ENCODE measurements around the gene TSPAN2. TPM values are rescaled to one million over a fixed set of nuclear protein-coding genes. Genes with fewer than 3 reads are reported as not detected.

TSPAN2 gene
- 0.18 and 2.5 TPM in 2 replicates for total RNA-seq (ENCODE audit: low replicate concordance)

- peak; percentile 23 for TF ChIP-seq CTCF (IDR thresholded peaks at IDR 0.05; ENCODE audit: insufficient read depth, low read length)
- no peak for DNase-seq (ENCODE audit: low read depth)
- H3K4me3 ChIP-seq (ENCODE audit: low read depth, low read length): peak within 1 kb of the TSS; percentile 50
These were observed at the start of gene TSPAN2 for GRCh38 chr1:115089420-115090185. TSPAN2 (minus strand) TSS chr1:115089503; CDS start chr1:115089432, 71 bp downstream.

GRCh38 chr1:115138973-115139372, 49.7 kb upstream of the TSPAN2 start:
- TF ChIP-seq CTCF (IDR thresholded peaks at IDR 0.05; ENCODE audit: insufficient read depth, low read length): peak; percentile 93
- DNase-seq (ENCODE audit: low read depth): peak; percentile 97
- no peak overlapping the region for H3K4me3 ChIP-seq (ENCODE audit: low read depth, low read length)

GRCh38 chr1:115138271-115138670, 49.0 kb upstream of the TSPAN2 start:
- no peak for DNase-seq (ENCODE audit: low read depth)
- no peak overlapping the region for H3K4me3 ChIP-seq (ENCODE audit: low read depth, low read length)
- no peak for TF ChIP-seq CTCF (IDR thresholded peaks at IDR 0.05; ENCODE audit: insufficient read depth, low read length)

GRCh38 chr1:115137191-115137590, 47.9 kb upstream of the TSPAN2 start:
- no peak for TF ChIP-seq CTCF (IDR thresholded peaks at IDR 0.05; ENCODE audit: insufficient read depth, low read length)
- no peak overlapping the region for H3K4me3 ChIP-seq (ENCODE audit: low read depth, low read length)
- no peak for DNase-seq (ENCODE audit: low read depth)

- TF ChIP-seq CTCF (IDR thresholded peaks at IDR 0.05; ENCODE audit: insufficient read depth, low read length): no peak
- DNase-seq (ENCODE audit: low read depth): no peak
- H3K4me3 ChIP-seq (ENCODE audit: low read depth, low read length): no peak overlapping the region
These were observed 47.4 kb upstream of the TSPAN2 start for GRCh38 chr1:115136706-115137105.

GRCh38 chr1:115136106-115136505, 46.8 kb upstream of the TSPAN2 start:
- no peak for TF ChIP-seq CTCF (IDR thresholded peaks at IDR 0.05; ENCODE audit: insufficient read depth, low read length)
- H3K4me3 ChIP-seq (ENCODE audit: low read depth, low read length): no peak overlapping the region
- no peak for DNase-seq (ENCODE audit: low read depth)

Measured in fibroblast of the aortic adventitia (primary cell).